Measurements from ENCODE around the gene RNLS. TPM values are rescaled to one million over a fixed set of nuclear protein-coding genes. Genes with fewer than 3 reads are reported as not detected.

Gene RNLS
- total RNA-seq, 1 donor from 2014 or later, result 4.4 TPM

DNA sequence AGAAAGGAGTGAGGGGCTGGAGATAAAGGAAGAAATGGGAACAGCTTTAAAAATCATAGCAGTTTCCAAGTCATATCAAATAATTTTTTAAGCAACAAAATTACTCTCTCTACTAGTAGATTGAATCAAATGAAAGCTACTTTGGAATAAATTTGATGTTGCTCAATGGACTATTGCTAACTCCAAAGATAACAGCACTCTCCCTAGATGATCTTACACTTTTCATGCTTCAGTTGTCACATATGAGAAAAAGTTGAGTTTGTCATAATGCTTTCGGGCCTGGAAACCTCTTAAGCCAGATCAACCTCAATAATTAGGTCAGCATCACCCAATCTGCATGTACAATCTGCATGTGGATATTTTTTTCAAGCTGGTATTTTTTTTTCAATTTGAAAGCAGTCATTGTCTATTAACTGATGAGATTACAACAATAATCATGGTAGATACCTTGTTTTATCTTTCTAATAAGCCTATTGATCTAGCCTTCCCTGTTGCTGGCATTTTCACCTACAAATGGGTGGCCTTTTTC, 34.7 kb upstream of the RNLS start:
- H3K27ac Mint-ChIP-seq (ENCODE audit: unreplicated experiment), result no peak overlapping the region
- TF ChIP-seq, protein P1, sequence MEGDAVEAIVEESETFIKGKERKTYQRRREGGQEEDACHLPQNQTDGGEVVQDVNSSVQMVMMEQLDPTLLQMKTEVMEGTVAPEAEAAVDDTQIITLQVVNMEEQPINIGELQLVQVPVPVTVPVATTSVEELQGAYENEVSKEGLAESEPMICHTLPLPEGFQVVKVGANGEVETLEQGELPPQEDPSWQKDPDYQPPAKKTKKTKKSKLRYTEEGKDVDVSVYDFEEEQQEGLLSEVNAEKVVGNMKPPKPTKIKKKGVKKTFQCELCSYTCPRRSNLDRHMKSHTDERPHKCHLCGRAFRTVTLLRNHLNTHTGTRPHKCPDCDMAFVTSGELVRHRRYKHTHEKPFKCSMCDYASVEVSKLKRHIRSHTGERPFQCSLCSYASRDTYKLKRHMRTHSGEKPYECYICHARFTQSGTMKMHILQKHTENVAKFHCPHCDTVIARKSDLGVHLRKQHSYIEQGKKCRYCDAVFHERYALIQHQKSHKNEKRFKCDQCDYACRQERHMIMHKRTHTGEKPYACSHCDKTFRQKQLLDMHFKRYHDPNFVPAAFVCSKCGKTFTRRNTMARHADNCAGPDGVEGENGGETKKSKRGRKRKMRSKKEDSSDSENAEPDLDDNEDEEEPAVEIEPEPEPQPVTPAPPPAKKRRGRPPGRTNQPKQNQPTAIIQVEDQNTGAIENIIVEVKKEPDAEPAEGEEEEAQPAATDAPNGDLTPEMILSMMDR (IDR thresholded peaks at IDR 0.05; ENCODE audit: partially characterized antibody, unreplicated experiment), result no peak

DNA sequence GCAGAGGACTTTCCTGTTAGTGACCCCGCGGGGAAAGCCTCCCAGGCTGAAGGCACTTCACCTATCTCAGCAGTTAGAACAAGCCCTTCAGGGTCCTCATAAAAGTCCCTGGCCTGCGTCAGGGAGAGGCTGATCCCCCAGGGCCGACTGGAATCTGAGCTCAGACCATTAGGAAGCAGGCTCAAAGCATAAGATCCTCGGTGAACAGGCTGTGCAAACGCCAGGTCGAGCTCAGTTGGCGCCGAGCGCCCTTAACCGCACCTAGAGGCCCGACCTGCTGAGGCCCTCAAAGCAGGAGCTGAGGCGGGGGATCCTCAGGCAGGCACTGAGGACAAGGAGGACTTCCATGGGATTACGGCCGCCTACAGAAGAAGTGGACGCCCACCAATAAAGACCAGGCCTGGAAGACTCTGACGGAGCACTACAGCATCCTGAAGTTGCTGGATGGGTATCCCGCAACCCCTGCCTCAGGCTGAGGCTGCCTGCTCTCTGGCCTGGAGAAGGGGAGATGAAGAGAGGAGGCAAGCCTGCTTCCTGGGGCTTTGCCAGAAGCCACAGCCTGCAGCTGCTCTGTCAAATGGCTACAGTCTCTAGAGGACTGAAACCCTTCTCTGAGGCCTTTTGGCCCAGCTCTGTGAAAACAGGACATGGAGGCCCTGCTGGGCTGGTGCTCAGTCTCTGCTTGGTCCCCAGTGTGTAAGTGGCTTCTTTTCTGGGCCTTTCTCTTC, 33.3 kb upstream of the RNLS start:
- DNase-seq, result peak; percentile 14
- Mint-ChIP-seq H3K36me3 (ENCODE audit: unreplicated experiment) (no peaks in the 10 kb centered on the region), H3K9me3 (ENCODE audit: unreplicated experiment) (no peaks in the 10 kb centered on the region), H3K27me3 (ENCODE audit: unreplicated experiment) (no peaks in the 10 kb centered on the region), H3K4me1 (ENCODE audit: low read depth, unreplicated experiment) (no peaks in the 10 kb centered on the region), H3K4me3 (ENCODE audit: unreplicated experiment) (no peak overlapping the region), H3K27ac (ENCODE audit: unreplicated experiment) (no peak overlapping the region)
- TF ChIP-seq, protein P1 (IDR thresholded peaks at IDR 0.05; ENCODE audit: partially characterized antibody, unreplicated experiment), result no peak

More for the DNA sequence above, 34.7 kb upstream of the RNLS start:
- no peaks in the 10 kb centered on the region for H3K36me3 Mint-ChIP-seq (ENCODE audit: unreplicated experiment)
- H3K4me3 Mint-ChIP-seq (ENCODE audit: unreplicated experiment), result no peak overlapping the region
- H3K27me3 Mint-ChIP-seq (ENCODE audit: unreplicated experiment), result no peaks in the 10 kb centered on the region
- no peak for DNase-seq
- no peaks in the 10 kb centered on the region for H3K4me1 Mint-ChIP-seq (ENCODE audit: low read depth, unreplicated experiment)
- no peaks in the 10 kb centered on the region for H3K9me3 Mint-ChIP-seq (ENCODE audit: unreplicated experiment)

DNA sequence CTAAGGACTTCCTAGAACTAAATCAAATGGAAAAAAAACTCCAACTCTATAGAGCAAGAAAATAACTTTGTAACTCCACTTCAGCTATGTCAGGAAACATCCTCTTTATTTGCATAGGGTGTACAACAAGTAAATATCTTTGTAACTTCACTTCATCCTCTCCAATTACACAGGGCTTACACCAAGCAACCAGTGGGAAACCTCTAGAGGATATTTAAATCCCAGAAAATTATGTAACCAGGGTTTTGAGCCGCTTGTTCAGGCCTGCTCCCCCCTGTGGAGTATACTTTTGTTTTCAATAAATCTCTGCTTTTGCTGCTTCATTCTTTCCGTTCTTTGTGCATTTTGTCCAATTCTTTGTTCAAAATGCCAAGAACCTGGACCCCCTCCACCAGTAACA, 25.7 kb upstream of the RNLS start:
- Mint-ChIP-seq H3K27ac (ENCODE audit: unreplicated experiment) (no peak overlapping the region), H3K4me3 (ENCODE audit: unreplicated experiment) (no peak overlapping the region), H3K4me1 (ENCODE audit: low read depth, unreplicated experiment) (no peaks in the 10 kb centered on the region), H3K36me3 (ENCODE audit: unreplicated experiment) (no peaks in the 10 kb centered on the region), H3K9me3 (ENCODE audit: unreplicated experiment) (no peaks in the 10 kb centered on the region), H3K27me3 (ENCODE audit: unreplicated experiment) (no peaks in the 10 kb centered on the region)
- TF ChIP-seq, protein P1 (IDR thresholded peaks at IDR 0.05; ENCODE audit: partially characterized antibody, unreplicated experiment), result no peak
- DNase-seq, result no peak

DNA sequence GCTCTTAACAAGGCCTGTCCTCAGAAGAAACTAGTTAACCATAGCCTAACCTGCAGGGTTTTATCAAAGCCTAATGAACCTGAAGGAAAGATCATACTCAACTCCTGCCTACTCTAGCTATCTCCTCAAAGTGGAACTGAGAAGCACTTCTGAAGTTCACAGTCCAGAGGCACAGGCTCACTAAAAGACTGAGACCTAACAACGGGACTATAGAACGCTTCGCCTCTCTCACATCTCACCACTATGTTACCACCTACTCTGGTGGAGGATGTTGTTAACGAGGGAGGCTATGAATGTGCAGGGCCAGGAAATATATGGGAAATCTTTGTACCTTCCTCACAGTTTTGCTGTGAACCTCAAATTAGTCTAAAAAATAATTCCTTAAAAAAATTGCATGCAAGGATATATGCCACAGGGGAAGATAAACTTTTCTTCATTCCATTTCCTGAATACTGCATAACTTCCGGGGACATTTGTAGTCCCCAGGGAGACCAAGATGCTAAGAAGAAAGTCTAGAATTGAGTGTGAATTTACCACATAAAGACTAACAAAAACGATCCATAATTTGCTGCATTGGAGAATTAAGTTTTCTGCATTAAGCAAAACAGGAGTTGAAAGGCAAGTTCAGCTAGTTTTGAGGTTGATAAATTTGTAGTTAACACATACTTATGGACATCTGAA, 25.1 kb upstream of the RNLS start:
- DNase-seq, result no peak
- H3K4me1 Mint-ChIP-seq (ENCODE audit: low read depth, unreplicated experiment), result no peaks in the 10 kb centered on the region

More for the DNA sequence above, 25.1 kb upstream of the RNLS start:
- no peaks in the 10 kb centered on the region for H3K27me3 Mint-ChIP-seq (ENCODE audit: unreplicated experiment)
- TF ChIP-seq, protein P1 (IDR thresholded peaks at IDR 0.05; ENCODE audit: partially characterized antibody, unreplicated experiment), result no peak
- no peaks in the 10 kb centered on the region for H3K36me3 Mint-ChIP-seq (ENCODE audit: unreplicated experiment)
- H3K9me3 Mint-ChIP-seq (ENCODE audit: unreplicated experiment), result no peaks in the 10 kb centered on the region
- no peak overlapping the region for H3K4me3 Mint-ChIP-seq (ENCODE audit: unreplicated experiment)
- H3K27ac Mint-ChIP-seq (ENCODE audit: unreplicated experiment), result no peak overlapping the region
